ENCODE data around the gene KIDINS220.

The KIDINS220 gene

DNA sequence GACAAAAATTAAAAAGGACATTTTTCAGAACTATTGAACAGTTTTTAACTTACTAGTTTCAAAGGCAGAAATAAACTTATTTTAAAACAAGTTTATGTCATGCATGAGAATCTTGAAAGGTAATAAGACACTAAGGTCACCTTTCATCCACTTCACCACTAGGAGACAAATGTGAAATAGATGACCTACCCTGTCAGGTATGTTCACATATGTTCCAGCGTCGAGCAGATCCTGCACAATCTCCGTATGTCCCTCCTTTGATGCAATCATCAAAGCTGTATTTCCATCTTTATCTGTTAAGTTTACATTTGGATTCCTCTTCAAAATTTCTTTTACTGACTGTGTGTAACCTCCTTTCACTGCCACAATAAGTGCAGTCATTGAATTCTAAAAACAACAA, 34.7 kb downstream of the KIDINS220 start:
- no peak for DNase-seq

GRCh38 chr2:8800821-8801220, 36.6 kb downstream of the KIDINS220 start:
- DNase-seq, result no peak

DNA sequence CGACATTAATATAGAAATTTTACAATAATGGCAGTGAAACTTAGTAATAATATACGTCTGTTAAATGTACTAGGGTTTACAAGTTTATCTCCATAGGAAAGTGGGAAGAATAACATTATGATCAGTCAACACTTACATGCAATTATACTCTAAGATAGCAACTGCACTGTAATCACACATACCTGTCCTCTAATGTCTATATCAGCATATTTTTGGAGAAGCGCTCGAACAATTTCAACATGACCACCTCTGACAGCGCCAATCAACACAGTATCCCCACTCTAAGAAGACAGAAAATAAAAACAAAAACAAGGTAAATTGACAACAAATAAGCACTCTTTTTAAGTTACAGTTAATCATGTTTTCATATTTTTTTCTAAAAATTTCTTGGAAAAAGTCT, 37.2 kb downstream of the KIDINS220 start:
- no peak for DNase-seq

GRCh38 chr2:8799004-8799403, 38.4 kb downstream of the KIDINS220 start:
- DNase-seq, result no peak

GRCh38 chr2:8798393-8798792, 39.0 kb downstream of the KIDINS220 start:
- no peak for DNase-seq

- DNase-seq, result no peak
These were observed 39.7 kb downstream of the KIDINS220 start for GRCh38 chr2:8797682-8798081.

GRCh38 chr2:8796878-8797550, 40.4 kb downstream of the KIDINS220 start:
- no peak for DNase-seq

GRCh38 chr2:8796315-8796848, 41.0 kb downstream of the KIDINS220 start:
- DNase-seq, result no peak

- no peak for DNase-seq
These were observed 42.2 kb downstream of the KIDINS220 start for GRCh38 chr2:8794923-8795825.

DNA sequence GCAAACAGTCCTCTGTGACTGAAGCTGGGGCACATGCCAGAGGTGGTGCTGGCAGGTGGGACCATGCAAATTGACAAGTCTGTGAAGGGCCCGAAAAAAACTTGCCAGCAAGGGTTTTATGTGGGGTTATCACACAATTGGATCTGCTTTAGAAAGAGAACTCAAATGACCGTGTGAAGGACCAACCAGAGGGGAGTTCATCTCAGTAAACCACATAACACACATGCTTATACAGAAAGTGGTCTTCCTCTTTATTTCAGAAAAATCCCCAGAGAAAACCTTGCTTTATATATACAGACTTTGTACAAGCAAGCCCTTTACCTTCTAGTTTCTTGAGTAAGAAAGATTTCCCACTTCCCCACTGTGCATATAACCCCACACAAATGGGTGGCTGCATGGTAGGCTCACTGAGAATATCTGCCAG, 46.7 kb downstream of the KIDINS220 start:
- DNase-seq, result no peak

DNA sequence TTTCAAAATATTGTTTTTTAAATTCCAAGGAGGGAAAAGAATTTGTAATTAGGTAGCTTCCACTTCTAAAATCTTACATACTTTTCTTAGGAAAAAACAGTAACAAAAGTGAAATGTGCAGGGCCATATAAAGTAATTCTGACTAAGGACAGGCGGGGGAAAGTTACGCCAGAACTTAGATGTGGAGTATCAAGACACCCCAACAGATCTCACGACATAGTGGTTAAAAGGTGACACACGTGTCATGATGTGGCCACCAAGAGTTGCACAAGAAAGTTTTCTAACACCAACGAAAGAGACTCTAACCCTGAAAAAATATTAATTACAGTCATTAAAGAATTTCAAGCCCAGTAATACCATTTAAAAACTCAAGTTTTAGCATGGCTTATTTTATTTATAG, 51.0 kb downstream of the KIDINS220 start:
- DNase-seq, result no peak

- DNase-seq, result no peak
These were observed 57.4 kb downstream of the KIDINS220 start for GRCh38 chr2:8779795-8780671.

DNA sequence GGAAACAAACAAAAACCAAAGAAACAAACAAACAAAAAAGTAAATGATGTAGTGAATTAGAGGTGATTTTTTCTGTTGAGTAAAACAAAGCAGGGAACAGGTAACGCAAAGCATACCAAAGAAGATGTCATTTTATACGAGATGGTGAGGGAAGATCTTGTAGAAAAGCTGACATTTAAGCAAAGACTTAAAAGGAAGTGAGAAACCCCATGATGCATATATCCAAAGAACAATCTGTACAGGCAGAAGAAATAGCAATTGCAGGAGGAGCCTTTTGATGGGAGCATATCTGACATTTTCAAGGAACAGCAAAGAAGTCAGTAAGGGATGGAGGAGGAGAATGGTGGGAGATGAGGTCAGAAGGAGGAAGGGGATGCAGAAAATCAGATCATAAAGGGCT, 63.0 kb downstream of the KIDINS220 start:
- DNase-seq, result no peak

- DNase-seq, result no peak
These were observed 70.1 kb downstream of the KIDINS220 start for GRCh38 chr2:8767324-8767723.

- DNase-seq, result no peak
These were observed 75.8 kb downstream of the KIDINS220 start for GRCh38 chr2:8761529-8762164.

DNA sequence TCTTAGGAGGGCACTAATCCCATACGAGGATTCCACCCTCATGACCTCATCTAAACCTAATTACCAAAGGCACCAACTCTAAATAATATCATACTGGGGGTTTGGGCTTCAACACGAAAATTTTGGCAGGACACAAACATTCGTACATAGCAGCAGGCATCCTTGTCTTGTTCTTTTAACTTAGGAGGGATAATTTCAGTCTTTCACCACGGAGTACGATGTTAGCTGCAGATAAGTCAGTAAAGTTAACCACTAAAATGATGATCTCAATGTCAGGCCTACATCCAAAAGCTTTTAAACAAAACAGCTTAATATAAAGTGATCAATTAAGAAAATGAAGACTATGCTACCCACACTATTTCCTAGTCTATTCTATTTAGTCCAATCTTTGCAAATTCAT, 80.7 kb downstream of the KIDINS220 start:
- no peak for DNase-seq

- no peak for DNase-seq
These were observed 81.2 kb downstream of the KIDINS220 start for GRCh38 chr2:8756230-8756629.

GRCh38 chr2:8754106-8754776, 83.2 kb downstream of the KIDINS220 start:
- DNase-seq, result no peak

- no peak for DNase-seq
These were observed 83.8 kb downstream of the KIDINS220 start for GRCh38 chr2:8753609-8754008.

GRCh38 chr2:8752385-8752784, 85.0 kb downstream of the KIDINS220 start:
- no peak for DNase-seq

DNA sequence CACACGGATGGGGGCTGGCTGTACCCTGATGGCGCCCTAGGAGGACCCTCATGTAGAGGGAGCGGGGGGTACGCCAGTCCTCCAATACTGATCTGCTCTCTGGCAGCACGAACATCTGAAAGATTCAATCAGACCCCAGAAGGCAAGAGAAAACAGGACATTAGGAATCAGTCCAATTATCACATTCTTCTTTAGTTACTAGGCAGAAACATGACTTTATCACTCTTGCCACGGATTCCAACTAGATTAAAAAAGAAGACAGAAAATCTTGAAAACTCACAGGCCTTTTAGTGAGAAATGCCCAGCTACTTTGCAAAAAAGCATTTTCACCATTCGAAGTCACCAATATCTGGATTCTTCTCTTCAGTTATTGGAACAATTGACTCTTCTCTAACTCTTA, 87.2 kb downstream of the KIDINS220 start:
- DNase-seq, result no peak

DNA sequence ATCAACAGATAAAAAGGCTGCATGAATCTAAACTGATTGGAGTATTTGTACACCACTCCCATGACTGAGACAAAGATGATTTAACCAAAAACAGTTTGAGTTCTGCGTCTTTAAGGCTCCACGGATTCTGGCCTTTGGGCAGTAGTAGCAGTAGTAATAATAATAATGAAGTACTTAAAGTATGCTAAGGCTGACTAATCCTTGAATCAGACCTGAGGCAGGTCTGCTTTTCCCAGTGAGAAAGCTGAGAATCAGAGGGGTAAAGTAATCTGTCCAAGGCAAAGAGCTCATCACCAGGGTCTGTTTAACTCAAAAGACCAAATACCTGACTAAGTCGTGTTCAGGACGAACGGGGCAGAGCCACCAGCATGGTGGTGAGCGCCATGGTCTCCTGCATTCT, 94.2 kb downstream of the KIDINS220 start:
- DNase-seq, result no peak
